Left renal pelvis (tissue), 4 donors: ENCODE results near the gene SYNGAP1. TPM values are rescaled to one million over a fixed set of nuclear protein-coding genes. Genes with fewer than 3 reads are reported as not detected.
"Not testable (repeated sequence)": the region's sequence is repeated elsewhere in the genome, so short reads cannot be mapped to it uniquely, and the experiment has no call there.

Experiments
- DNase-seq, 4 donors: peaks; one replicate each; pipeline ENCODE4 v3.0.0-alpha.2; 2013; ENCODE audit warnings: low read depth in 4 of 4, low spot score in 3 of 4
- polyA plus RNA-seq, 4 donors: library from polyadenylated mRNA; unstranded; fragments of 120-200 nt; gene quantifications; one replicate each; pipeline ENCODE4 v1.2.1, GENCODE V29; 2013; ENCODE audit not compliant: insufficient read length in 4 of 4

The SYNGAP1 gene
- polyA plus RNA-seq, 4 donors: 20.9 to 42.3 (median 33.1) TPM

DNA sequence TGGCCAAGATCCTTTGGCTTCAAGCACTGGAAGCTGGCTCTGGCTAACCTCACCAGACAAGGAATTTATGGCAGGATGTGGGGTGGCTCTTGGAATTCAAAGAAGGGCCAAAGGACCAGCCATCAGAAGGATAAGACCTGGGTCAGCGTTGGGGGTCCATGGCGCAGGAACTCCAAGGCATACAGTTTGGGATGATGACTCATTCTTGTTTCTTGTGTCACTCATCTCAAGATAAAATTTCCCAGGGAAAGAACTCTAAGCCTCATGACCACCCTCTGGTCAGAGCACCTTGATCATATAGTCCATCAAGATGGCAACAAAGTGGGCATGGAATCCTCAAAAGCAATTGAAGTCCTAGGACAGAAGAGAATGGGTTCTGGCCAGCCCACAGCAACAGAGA is 39.4 kb downstream of the SYNGAP1 start:
- DNase-seq: no peak

DNA sequence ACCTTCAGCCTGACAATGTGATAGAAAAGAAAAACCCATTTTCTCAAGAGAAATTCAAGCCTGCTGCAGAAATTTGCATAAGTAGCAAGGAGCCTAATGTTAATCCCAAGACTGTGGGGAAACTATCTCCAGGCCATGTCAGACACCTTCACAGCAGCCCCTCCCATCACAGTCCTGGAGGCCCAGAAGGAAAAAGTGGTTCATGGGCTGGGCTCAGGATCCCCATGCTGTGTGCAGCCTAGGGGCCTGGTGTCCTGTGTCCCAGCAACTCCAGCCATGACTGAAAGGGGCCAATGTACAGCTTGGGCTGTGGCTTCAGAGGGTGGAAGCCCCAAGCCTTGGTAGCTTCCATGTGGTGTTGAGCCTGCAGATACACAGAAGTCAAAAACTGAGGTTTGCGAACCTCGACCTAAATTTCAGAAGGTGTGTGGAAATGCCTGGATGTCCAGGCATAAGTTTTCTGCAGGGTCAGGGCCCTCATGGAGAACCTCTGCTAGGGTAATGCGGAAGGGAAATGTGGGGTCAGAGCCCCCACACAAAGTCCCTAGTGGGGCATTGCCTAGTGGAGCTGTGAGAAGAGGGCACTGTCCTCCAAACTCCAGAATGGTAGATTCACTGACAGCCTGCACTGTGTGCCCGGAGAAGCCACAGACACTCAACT is 46.3 kb downstream of the SYNGAP1 start:
- DNase-seq: no peak

DNA sequence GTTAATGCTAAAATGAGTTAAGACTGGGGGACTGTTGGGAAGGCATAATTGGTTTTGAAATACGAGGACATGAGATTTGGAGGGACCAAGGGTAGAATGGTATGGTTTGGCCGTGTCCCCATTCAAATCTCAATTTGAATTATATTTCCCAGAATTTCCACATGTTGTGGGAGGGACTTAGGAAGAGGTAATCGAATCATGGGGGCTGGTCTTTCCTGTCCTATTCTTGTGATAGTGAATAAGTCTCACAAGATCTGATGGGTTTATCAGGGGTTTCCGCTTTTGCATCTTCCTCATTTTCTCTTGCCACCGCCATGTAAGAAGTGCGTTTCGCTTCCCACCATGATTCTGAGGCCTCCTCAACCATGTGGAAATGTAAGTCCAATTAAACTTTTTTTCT is 47.2 kb downstream of the SYNGAP1 start:
- no peak for DNase-seq

DNA sequence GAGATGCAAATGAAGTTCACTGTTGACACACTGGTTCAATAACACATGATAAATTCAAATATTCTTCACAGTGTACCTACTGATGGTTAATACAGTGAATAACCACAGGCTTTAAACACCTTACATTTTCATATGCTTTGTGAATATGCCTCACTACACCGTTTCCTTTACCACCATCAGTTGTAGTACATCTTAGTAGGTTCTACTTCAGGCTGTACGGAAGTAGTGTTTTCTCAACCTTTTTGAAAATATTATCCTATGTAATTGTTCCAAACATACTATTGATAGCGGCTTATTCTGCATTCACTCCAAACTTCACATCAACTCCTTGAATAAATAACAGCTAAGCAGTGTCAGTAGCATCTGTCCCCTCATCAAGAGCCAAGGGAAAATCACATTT is 49.8 kb downstream of the SYNGAP1 start:
- DNase-seq: no peak

DNA sequence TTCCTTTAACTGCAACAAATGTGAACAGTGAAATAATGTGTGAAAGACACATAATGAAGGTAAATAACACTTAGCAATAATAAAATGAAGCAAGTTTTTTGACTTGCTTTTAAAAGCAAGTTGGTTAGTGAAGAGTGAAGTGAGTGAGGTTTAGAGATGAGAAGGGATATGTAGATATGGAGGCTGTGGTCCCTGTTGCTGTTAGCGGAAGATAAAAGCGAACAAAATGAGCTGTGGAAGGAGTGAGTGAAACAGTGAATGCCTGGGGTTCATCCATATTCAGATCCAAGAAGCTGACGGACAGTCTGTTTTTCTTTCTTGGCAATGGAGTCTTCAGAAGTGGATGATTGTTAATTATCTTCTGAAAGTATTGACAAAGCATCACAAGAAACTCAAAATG is 58.0 kb downstream of the SYNGAP1 start:
- no peak for DNase-seq

DNA sequence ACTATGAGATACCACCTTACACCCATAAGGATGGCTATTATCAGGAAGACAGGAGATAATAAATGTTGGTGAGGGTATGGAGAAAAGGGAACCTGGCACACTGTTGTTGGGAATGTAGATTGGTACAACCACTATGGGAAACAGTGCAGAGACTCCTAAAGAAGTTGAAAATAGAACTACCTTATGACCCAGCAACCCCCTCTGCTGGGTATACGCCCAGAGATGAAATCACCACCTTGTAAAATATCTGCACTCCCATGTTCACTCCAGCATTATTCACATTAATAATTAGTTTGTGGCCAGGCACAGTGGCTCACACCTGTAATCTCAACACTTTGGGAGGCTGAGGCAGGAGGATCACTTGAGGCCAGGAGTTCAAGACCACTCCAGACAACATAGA is 61.3 kb downstream of the SYNGAP1 start:
- DNase-seq: no peak

DNA sequence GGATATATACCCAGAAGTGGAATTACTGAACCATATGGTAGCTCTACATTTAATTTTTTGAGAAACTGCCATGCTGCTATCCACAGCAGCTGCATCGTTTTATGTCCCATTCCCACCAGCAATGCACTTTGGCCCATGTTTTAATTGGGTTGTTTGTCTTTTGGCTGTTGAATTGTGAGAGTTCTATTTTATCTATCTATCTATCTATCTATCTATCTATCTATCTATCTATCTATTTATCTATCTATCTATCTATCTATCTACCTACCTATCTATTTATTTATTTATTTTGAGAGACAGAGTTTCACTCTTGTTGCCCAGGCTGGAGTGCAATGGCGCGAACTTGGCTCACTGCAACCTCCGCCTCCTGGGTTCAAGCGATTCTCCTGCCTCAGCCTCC is 62.8 kb downstream of the SYNGAP1 start:
- not testable (repeated sequence) for DNase-seq

DNA sequence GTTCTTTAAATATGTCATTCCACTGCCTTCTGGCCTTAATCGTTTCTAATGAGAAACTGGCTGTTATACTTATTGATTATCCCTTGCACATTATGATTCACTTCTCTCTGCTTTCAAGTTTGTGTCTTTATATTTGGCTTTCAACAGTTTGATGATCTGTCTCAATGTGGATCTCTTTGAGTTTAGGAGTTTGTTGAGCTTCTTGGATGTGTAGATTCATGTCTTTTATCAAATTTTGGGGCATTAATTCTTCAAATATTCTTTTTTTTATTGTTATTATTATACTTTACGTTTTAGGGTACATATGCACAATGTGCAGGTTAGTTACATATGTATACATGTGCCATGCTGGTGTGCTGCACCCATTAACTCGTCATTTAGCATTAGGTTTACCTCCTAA is 63.8 kb downstream of the SYNGAP1 start:
- DNase-seq: no peak

DNA sequence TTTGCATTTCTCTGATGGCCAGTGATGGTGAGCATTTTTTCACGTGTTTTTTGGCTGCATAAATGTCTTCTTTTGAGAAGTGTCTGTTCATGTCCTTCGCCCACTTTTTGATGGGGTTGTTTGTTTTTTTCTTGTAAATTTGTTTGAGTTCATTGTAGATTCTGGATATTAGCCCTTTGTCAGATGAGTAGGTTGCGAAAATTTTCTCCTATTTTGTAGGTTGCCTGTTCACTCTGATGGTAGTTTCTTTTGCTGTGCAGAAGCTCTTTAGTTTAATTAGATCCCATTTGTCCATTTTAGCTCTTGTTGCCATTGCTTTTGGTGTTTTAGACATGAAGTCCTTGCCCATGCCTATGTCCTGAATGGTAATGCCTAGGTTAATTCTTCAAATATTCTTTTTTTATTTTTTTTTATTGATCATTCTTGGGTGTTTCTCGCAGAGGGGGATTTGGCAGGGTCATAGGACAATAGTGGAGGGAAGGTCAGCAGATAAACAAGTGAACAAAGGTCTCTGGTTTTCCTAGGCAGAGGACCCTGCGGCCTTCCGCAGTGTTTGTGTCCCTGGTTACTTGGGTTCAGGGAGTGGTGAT is 64.9 kb downstream of the SYNGAP1 start:
- not testable (repeated sequence) for DNase-seq

DNA sequence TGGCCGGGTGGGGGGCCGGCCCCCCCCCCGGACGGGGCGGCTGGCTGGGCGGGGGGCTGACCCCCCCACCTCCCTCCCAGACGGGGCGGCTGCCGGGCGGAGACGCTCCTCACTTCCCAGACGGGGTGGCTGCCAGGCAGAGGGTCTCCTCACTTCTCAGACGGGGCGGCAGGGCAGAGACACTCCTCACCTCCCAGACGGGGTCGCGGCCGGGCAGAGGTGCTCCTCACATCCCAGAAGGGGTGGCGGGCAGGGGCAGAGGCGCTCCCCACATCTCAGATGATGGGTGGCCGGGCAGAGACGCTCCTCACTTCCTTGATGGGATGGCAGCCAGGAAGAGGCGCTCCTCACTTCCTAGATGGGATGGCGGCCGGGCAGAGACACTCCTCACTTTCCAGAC is 65.8 kb downstream of the SYNGAP1 start:
- not testable (repeated sequence) for DNase-seq

DNA sequence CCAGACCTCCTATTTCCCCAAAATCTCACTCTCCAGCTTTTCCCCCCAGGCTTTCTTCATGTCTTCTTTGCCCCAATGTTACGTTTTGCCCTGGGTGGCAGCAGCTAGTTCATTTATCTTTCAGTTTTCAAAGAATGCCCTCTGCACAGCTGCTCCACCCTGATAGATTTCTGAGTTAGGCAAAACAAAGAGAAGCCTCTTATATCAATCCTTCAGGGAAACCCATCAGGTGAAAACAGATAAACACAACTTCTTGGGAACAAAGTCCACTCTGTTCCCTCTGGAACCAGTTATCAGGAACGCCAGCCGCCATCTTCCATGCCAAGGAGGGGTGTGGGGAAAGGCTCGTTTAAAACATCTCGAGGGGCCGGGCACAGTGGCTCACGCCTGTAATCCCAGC is 68.5 kb downstream of the SYNGAP1 start:
- no peak for DNase-seq

DNA sequence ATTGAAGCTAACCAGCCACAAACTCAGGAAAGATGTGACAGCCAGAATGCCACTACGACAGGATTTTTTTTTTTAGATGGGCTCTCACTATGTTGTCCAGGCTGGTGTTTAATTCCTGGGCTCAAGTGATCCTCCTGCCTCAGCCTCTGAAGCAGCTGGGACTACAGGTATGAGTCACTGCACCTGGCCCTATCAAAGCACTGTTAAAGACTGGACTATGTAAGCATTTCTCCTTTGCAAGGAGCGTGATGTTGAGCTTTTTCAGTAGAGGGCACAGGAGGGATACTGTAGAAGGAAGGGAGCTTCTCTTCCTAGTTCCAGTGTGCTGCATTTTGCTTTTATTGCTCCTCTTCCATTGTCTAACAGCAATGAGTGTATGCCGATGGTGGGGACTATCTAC is 70.3 kb downstream of the SYNGAP1 start:
- no peak for DNase-seq

DNA sequence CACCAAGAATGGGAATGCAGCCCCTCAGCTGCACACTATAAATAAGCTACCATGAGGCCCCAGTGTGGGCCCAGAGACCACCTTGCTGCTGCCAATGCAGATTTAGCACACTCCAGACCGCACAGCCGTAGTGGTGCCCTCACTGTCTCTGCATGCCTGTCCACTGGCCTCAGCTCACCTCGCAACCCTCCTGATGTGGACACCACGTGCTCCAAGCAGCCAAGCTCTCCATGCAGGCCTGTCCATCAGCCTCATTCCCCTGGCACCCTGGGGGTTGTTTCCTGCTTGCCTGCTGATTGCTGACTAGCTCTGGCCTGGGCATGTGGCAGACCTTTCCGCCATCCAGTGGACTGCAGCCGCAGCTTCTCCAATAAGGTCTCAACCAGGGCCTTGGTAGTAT is 70.8 kb downstream of the SYNGAP1 start:
- no peak for DNase-seq

DNA sequence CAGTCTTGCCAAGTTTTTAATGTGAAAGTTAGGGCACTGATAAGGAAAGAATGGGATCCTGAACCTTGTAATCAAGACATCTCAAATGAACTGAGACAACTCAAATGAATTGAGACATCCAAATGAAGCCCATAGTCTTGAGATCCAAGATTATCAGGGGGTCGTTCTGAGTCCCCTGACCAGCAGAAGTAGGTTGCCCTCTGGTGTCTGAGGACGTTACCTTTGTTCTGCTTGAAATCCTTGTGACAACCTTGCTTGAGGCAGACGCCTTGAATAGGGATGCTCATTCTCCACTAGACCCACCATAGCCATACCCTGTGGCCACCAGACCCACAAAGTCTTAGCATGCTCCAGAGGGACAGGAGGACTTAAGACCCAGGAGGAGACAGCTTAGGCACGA is 72.2 kb downstream of the SYNGAP1 start:
- DNase-seq: no peak

DNA sequence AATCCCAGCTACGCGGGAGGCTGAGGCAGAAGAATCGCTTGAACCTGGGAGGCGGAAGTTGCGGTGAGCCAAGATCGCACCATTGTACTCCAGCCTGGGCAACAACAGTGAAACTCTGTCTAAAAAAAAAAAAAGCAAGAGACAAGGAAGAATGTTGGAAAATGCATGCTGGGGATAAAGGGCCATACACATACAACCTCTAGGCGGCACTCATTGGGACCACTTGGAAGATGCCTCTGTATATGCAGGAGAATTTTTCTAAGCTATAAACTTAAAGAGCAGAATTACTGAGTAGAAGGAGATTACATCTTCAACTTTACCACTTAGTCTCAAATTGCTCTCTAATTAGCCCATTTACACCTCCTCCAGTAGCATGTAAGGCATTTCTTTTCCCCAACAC is 77.3 kb downstream of the SYNGAP1 start:
- no peak for DNase-seq

DNA sequence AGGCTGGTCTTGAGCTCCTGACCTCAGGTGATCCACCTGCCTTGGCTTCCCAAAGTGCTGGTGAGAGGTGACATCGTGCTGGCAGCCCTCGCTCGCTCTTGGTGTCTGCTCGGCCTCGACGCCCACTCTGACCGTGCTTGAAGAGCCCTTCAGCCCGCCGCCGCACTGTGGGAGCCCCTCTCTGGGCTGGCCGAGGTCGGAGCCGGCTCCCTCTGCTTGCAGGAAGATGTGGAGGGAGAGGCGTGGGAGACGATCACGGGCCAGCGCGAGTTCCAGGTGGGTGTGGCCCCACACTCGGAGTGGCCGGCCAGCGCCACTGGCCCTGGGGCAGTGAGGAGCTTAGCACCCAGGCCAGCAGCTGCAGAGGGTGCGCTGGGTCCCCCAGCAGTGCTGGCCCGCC is 82.6 kb downstream of the SYNGAP1 start:
- DNase-seq: no peak

DNA sequence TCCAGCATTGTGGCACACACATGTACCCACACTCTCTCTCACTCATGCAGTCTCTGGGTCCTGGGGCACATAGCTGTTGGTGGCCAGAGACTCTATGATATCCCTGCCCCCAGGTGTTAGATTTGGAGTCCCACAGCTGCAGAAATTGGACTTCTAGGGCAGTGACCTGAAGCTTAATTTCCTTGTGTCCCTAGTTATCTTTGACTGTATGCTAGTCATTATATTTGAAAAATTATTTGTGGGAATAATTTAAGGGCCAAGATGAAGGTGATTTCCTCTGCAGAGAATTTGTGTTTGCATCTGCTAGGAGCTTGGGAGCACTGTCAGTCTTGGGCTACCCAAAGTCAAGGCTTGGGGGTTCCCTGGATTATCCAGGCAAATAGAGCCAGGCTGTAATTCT is 84.6 kb downstream of the SYNGAP1 start:
- DNase-seq: no peak

Other genes with a start within 250 kb of the SYNGAP1 start
- gene COL11A2, start 227.6 kb upstream of the SYNGAP1 start, polyA plus RNA-seq: 1 to 10 TPM; 3.0 to 6.9 (median 4.1) TPM
- 10 to 100 TPM; 47.0 to 66.5 (median 55.5) TPM for gene RXRB, start 219.4 kb upstream of the SYNGAP1 start, polyA plus RNA-seq
- gene SLC39A7, start 219.2 kb upstream of the SYNGAP1 start, polyA plus RNA-seq: 100 to 1,000 TPM in 3 of 4 donors, 10 to 100 TPM in 1; 91.9 to 139 (median 116) TPM
- gene HSD17B8, start 215.4 kb upstream of the SYNGAP1 start, polyA plus RNA-seq: 10 to 100 TPM; 10.7 to 29.1 (median 22.2) TPM
- gene RING1, start 211.6 kb upstream of the SYNGAP1 start, polyA plus RNA-seq: 10 to 100 TPM; 52.8 to 70.6 (median 56.2) TPM
- 10 to 100 TPM; 53.1 to 96.0 (median 75.1) TPM for gene VPS52, start 148.2 kb upstream of the SYNGAP1 start, polyA plus RNA-seq
- 1,000 to 10,000 TPM; 2,948 to 3,391 (median 3,096) TPM for gene RPS18, start 148.0 kb upstream of the SYNGAP1 start, polyA plus RNA-seq
- gene B3GALT4, start 142.9 kb upstream of the SYNGAP1 start, polyA plus RNA-seq: 1 to 10 TPM; 2.5 to 5.0 (median 3.8) TPM
- 10 to 100 TPM; 54.9 to 82.1 (median 59.9) TPM for gene WDR46, start 130.8 kb upstream of the SYNGAP1 start, polyA plus RNA-seq
- gene PFDN6, start 130.5 kb upstream of the SYNGAP1 start, polyA plus RNA-seq: 10 to 100 TPM; 41.9 to 78.2 (median 75.1) TPM
- gene RGL2, start 121.1 kb upstream of the SYNGAP1 start, polyA plus RNA-seq: 100 to 1,000 TPM in 2 of 4 donors, 10 to 100 TPM in 2; 96.7 to 133 (median 103) TPM
- 10 to 100 TPM; 26.9 to 49.5 (median 38.4) TPM for gene TAPBP, start 106.0 kb upstream of the SYNGAP1 start, polyA plus RNA-seq
- gene ZBTB22, start 102.3 kb upstream of the SYNGAP1 start, polyA plus RNA-seq: 10 to 100 TPM; 20.1 to 25.5 (median 21.4) TPM
- 10 to 100 TPM; 45.3 to 58.9 (median 54.1) TPM for gene DAXX, start 97.1 kb upstream of the SYNGAP1 start, polyA plus RNA-seq
- 10 to 100 TPM; 35.0 to 47.3 (median 37.7) TPM for gene KIFC1, start 28.2 kb upstream of the SYNGAP1 start, polyA plus RNA-seq
- gene PHF1, start 9.1 kb upstream of the SYNGAP1 start, polyA plus RNA-seq: 10 to 100 TPM; 65.4 to 87.7 (median 73.4) TPM
- gene CUTA, start 2.0 kb upstream of the SYNGAP1 start, polyA plus RNA-seq: 100 to 1,000 TPM; 150 to 250 (median 226) TPM
- gene ZBTB9, start 34.5 kb downstream of the SYNGAP1 start, polyA plus RNA-seq: 10 to 100 TPM in 3 of 4 donors, 1 to 10 TPM in 1; 9.2 to 17.6 (median 14.2) TPM
- 10 to 100 TPM; 13.5 to 23.7 (median 21.8) TPM for gene BAK1, start 160.2 kb downstream of the SYNGAP1 start, polyA plus RNA-seq
- 10 to 100 TPM in 1 of 4 donors, 1 to 10 TPM in 3; 7.5 to 17.0 (median 9.0) TPM for gene ITPR3, start 201.3 kb downstream of the SYNGAP1 start, polyA plus RNA-seq